ENCODE data around the gene ZSCAN22. TPM values are rescaled to one million over a fixed set of nuclear protein-coding genes. Genes with fewer than 3 reads are reported as not detected.

The ZSCAN22 gene
- total RNA-seq, 4 donors from 2014 or later = 2.4 to 4.8 (median 2.9) TPM

GRCh38 chr19:58279042-58279924, 47.5 kb upstream of the ZSCAN22 start:
- H3K9me3 ChIP-seq = peaks cover 0 to 31% (median 0%) of the 10 kb centered on the region in 3 donors
- TF ChIP-seq EP300 (IDR thresholded peaks at IDR 0.05) (no peak), POLR2AphosphoS5 (IDR thresholded peaks at IDR 0.05) (peak; percentile 31), POLR2A (IDR thresholded peaks at IDR 0.05) (no peak), CTCF (IDR thresholded peaks at IDR 0.05) (no peak)

GRCh38 chr19:58279925-58280316, 46.9 kb upstream of the ZSCAN22 start:
- H3K4me3 ChIP-seq = peak overlapping the region in 1 of 2 donors; percentile 90
- H3K27me3 ChIP-seq = no peaks in the 10 kb centered on the region
- H3K4me1 ChIP-seq = peaks cover 0 to 35% (median 0%) of the 10 kb centered on the region in 3 donors
- H3K9me3 ChIP-seq = peaks cover 0 to 24% (median 0%) of the 10 kb centered on the region in 3 donors
- ATAC-seq = no peak
- peak overlapping the region in 2 of 4 donors; percentile 91 to 92 for H3K27ac ChIP-seq
- WGBS, 2 donors (ENCODE audit: low coverage in 1 of 2) = 59 to 79% methylated on average over 2 to 4 of the region's 4 CpGs
- TF ChIP-seq POLR2AphosphoS5 (IDR thresholded peaks at IDR 0.05) = no peak
- TF ChIP-seq POLR2A (IDR thresholded peaks at IDR 0.05) = no peak
- peaks cover 0 to 45% of the 10 kb centered on the region in 2 donors for H3K36me3 ChIP-seq

More at GRCh38 chr19:58279042-58279924, 47.5 kb upstream of the ZSCAN22 start:
- WGBS, 2 donors (ENCODE audit: low coverage in 1 of 2) = 14% methylated on average over 1 of the region's 60 CpGs; no CpG with 5 or more reads in 1 of the 2 donors
- peak overlapping the region; percentile 66 to 90 for H3K4me3 ChIP-seq
- H3K36me3 ChIP-seq = peaks cover 0 to 46% of the 10 kb centered on the region in 2 donors
- H3K4me1 ChIP-seq = peaks cover 0 to 35% (median 0%) of the 10 kb centered on the region in 3 donors
- H3K27ac ChIP-seq = peak overlapping the region; percentile 53 to 95 (median 92)
- peak; percentile 28 for ATAC-seq
- no peaks in the 10 kb centered on the region for H3K27me3 ChIP-seq

- Histone ChIP-seq H3K36me3 (peaks cover 0 to 68% of the 10 kb centered on the region in 2 donors), H3K4me3 (no peak overlapping the region), H3K4me1 (peaks cover 0 to 23% (median 0%) of the 10 kb centered on the region in 3 donors), H3K27me3 (no peaks in the 10 kb centered on the region), H3K9me3 (no peaks in the 10 kb centered on the region), H3K27ac (no peak overlapping the region)
- 79 to 81% methylated on average over 7 of the region's 7 CpGs for WGBS, 2 donors (ENCODE audit: low coverage in 1 of 2)
- TF ChIP-seq POLR2AphosphoS5 (IDR thresholded peaks at IDR 0.05) = no peak
- no peak for TF ChIP-seq CTCF (IDR thresholded peaks at IDR 0.05)
- TF ChIP-seq EP300 (IDR thresholded peaks at IDR 0.05) = no peak
- no peak for TF ChIP-seq POLR2A (IDR thresholded peaks at IDR 0.05)
- ATAC-seq = no peak
Observed at GRCh38 chr19:58284199-58284598, 42.6 kb upstream of the ZSCAN22 start.

GRCh38 chr19:58291943-58292342, 34.9 kb upstream of the ZSCAN22 start:
- Histone ChIP-seq H3K4me3 (no peak overlapping the region), H3K9me3 (peaks cover 0 to 39% (median 2%) of the 10 kb centered on the region in 3 donors), H3K4me1 (no peaks in the 10 kb centered on the region), H3K27ac (no peak overlapping the region), H3K36me3 (peaks cover 4 to 100% of the 10 kb centered on the region in 2 donors), H3K27me3 (no peaks in the 10 kb centered on the region)
- TF ChIP-seq POLR2A (IDR thresholded peaks at IDR 0.05) (no peak), EP300 (IDR thresholded peaks at IDR 0.05) (no peak), CTCF (IDR thresholded peaks at IDR 0.05) (no peak), POLR2AphosphoS5 (IDR thresholded peaks at IDR 0.05) (no peak)
- WGBS, 2 donors (ENCODE audit: low coverage in 1 of 2) = 90 to 92% methylated on average over 7 of the region's 7 CpGs
- ATAC-seq = no peak

GRCh38 chr19:58294743-58295374, 31.9 kb upstream of the ZSCAN22 start:
- no peaks in the 10 kb centered on the region for H3K4me1 ChIP-seq
- ATAC-seq = no peak
- peaks cover 4 to 100% of the 10 kb centered on the region in 2 donors for H3K36me3 ChIP-seq
- no peak overlapping the region for H3K27ac ChIP-seq
- H3K4me3 ChIP-seq = no peak overlapping the region
- H3K9me3 ChIP-seq = peaks cover 0 to 39% (median 2%) of the 10 kb centered on the region in 3 donors
- H3K27me3 ChIP-seq = no peaks in the 10 kb centered on the region
- WGBS, 2 donors (ENCODE audit: low coverage in 1 of 2) = 94 to 98% methylated on average over 3 to 8 of the region's 22 CpGs
- TF ChIP-seq POLR2AphosphoS5 (IDR thresholded peaks at IDR 0.05) = no peak
- no peak for TF ChIP-seq EP300 (IDR thresholded peaks at IDR 0.05)

All from gastroesophageal sphincter (tissue), 4 donors.